ENCODE results near the gene SLC44A5.

DNA sequence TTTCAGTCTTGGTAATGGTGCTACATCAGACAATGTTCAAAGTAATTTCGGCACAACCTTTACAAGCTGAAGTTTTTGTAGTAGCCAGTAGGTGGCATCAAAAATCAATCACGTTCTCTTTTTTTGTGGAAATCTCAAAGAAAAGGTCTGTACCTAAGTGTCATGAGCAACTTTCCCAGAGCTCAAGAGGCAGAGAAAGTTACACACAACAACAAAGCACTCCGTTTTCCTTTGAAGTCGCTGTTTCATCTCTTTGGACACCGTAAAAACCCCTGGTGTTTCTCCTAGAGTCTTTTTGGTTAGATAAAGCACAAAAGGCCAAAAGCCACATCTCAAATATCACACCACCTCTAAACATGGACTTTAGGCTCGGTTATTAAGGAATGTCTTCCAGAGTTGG is 345.1 kb downstream of the SLC44A5 start:
- TF ChIP-seq, protein P1, sequence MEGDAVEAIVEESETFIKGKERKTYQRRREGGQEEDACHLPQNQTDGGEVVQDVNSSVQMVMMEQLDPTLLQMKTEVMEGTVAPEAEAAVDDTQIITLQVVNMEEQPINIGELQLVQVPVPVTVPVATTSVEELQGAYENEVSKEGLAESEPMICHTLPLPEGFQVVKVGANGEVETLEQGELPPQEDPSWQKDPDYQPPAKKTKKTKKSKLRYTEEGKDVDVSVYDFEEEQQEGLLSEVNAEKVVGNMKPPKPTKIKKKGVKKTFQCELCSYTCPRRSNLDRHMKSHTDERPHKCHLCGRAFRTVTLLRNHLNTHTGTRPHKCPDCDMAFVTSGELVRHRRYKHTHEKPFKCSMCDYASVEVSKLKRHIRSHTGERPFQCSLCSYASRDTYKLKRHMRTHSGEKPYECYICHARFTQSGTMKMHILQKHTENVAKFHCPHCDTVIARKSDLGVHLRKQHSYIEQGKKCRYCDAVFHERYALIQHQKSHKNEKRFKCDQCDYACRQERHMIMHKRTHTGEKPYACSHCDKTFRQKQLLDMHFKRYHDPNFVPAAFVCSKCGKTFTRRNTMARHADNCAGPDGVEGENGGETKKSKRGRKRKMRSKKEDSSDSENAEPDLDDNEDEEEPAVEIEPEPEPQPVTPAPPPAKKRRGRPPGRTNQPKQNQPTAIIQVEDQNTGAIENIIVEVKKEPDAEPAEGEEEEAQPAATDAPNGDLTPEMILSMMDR (conservative IDR thresholded peaks at IDR 0.05; ENCODE audit: low read length) = peak; percentile 82
- no peak for TF ChIP-seq EZH2phosphoT487 (IDR thresholded peaks at IDR 0.05; ENCODE audit: borderline replicate concordance)
